Vagina (tissue), 2 donors: ENCODE results near the gene SLC12A9. TPM values are rescaled to one million over a fixed set of nuclear protein-coding genes. Genes with fewer than 3 reads are reported as not detected.

Experiments
- DNase-seq, 2 donors: peaks; one replicate each; pipeline ENCODE4 v3.0.0-alpha.2; 2017; ENCODE audit errors: extremely low spot score in 2 of 2
- H3K27ac ChIP-seq: fragments of 200-600 bp; sonication (generic); one replicate; pipeline ENCODE4 v1.5.1; 2019
- H3K27me3 ChIP-seq: fragments of 200-600 bp; sonication (generic); one replicate; pipeline ENCODE4 v1.5.1; 2019
- H3K36me3 ChIP-seq, 2 donors: fragments of 200-600 bp; sonication (generic); one replicate each; pipeline ENCODE4 v1.5.1; 2017 to 2019
- H3K4me1 ChIP-seq: fragments of 200-600 bp; sonication (generic); one replicate; pipeline ENCODE4 v1.5.1; 2019
- H3K4me3 ChIP-seq, 2 donors: fragments of 200-600 bp; sonication (generic); 1 replicate in 1 of 2; 2 replicates in 1 of 2; pipeline ENCODE4 v1.5.1; 2016 to 2019
- H3K9me3 ChIP-seq: fragments of 200-600 bp; sonication (generic); one replicate; pipeline ENCODE4 v1.5.1; 2019
- POLR2A ChIP-seq, 2 donors: fragments of 450-650 bp; IDR thresholded peaks; one replicate each; pipeline ENCODE4 v1.6.1; 2017; ENCODE audit warnings: antibody characterized with exemption in 2 of 2, mild to moderate bottlenecking in 2 of 2, moderate library complexity in 2 of 2
- POLR2AphosphoS5 ChIP-seq, 2 donors: sonication (generic); formaldehyde crosslinking; IDR thresholded peaks; one replicate each; pipeline ENCODE4 v1.9.0; 2017; ENCODE audit warnings: antibody characterized with exemption in 2 of 2, mild to moderate bottlenecking in 2 of 2, low read depth in 1 of 2; ENCODE audit not compliant: insufficient read depth in 1 of 2
- intact Hi-C: fragments of 100-400 bp; cut with DNase I; formaldehyde crosslinking; loops from one replicate; pipeline ENCODE4 v1.15.1; 2023
- total RNA-seq: library from RNA; depleted of rRNA; stranded (reverse); fragments of >200 nt; gene quantifications from one replicate; pipeline ENCODE4 v1.2.3, GENCODE V29; 2016
- TF ChIP-seq, protein P1 (sequence below), 3 experiments: fragments of 450-650 bp in 2 of 3; fragments of 200-600 bp in 1 of 3; sonication (generic) in 1 of 3; IDR thresholded peaks; one replicate each; pipeline ENCODE4 v1.5.1; 2017 to 2019; ENCODE audit warnings: antibody characterized with exemption in 3 of 3, mild to moderate bottlenecking in 2 of 3, moderate library complexity in 2 of 3

SLC12A9 gene
- total RNA-seq, 1 donor from 2014 or later: 15.7 TPM

DNA sequence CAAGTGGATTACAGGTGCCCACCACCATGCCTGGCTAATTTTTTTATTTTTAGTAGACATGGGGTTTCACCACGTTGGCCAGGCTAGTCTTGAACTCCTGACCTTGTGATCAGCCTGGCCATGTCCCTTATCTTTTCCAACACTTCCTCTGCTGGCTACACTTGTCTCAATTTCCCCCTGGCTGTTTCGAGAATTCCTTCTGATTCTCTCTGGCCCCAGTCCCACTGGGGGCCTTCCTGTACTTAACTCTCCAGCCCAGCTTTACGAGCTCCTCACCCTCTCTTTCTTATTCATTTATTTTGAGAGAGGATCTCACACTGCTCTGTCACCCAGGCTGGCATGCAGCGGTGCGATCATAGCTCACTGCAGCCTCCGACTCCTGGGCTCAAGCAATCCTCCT, 33.7 kb upstream of the SLC12A9 start:
- no peak overlapping the region for H3K4me3 ChIP-seq
- peaks cover 5 to 90% of the 10 kb centered on the region in 2 donors for H3K36me3 ChIP-seq
- no peaks in the 10 kb centered on the region for H3K27me3 ChIP-seq
- intact Hi-C loops: no loop called here
- no peak for DNase-seq
- no peak for TF ChIP-seq POLR2AphosphoS5 (IDR thresholded peaks at IDR 0.05; ENCODE audit: insufficient read depth in 1 of 2, low read depth in 1 of 2)
- H3K4me1 ChIP-seq: peaks cover 9% of the 10 kb centered on the region
- H3K27ac ChIP-seq: no peak overlapping the region
- H3K9me3 ChIP-seq: no peaks in the 10 kb centered on the region

DNA sequence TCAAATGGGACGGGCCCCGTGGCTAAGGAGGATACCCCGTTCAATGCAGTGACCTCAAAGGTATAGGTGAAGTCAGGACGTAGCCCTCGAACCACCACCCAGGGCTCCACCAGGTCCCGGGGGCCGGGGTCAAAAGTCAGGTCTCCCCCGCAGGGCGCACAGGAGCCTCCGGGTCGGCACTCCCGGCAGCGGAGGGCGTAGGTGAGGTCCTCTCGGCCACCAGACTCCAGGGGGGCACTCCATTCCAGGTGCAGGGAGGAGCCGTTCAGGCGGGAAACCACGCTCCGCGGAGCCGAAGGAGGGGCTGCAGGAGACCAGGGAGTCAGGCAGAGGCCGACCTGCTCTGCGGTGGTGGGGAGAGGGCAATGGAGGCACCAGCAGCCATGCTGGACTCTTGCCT, 32.9 kb upstream of the SLC12A9 start:
- intact Hi-C loops: no loop called here

DNA sequence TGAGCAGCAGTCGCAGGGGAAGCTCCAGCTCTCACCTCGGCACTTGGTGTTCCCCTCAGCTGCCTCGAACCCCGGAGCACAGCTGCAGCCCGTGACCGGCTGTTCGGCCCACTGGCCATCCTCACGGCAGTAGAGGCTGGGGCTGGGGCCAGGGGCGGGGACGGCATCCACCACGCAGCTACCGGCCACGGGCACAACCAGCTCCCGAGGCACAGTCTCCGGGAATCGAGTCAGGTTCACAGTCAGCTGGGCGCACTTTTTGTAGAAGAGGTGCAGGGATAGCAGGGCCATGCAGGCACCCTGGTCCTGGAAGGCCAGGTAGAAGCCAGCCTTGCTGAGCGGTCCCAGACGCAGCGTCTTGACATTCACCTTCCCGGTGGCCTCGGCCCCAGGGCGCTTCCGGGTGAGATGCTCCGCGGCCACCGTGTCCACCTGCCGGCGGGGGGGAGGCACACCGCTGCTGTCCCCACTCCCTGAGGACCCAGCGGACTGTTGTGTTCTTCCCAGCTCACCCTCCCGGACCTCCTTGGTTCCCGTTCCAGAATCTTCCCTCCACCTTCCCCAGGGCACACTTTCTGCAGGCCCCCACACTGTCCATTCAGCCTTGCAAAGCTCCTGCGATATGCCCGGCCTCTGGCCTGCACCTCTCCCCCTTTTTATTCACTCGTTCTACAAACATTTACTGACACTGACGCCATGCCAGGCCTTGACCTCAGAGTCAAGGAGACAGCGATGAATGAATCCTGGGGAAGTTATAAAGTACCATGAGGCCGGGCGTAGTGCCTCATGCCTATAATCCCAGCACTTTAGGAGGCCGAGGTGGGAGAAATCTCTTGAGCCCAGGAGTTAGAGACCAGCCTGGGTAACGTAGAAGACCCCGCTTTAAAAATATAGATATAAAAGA, 30.0 kb upstream of the SLC12A9 start:
- Histone ChIP-seq H3K36me3 (peaks cover 5 to 62% of the 10 kb centered on the region in 2 donors), H3K27ac (no peak overlapping the region), H3K4me3 (no peak overlapping the region), H3K4me1 (peaks cover 34% of the 10 kb centered on the region), H3K27me3 (no peaks in the 10 kb centered on the region), H3K9me3 (no peaks in the 10 kb centered on the region)
- TF ChIP-seq POLR2AphosphoS5 (IDR thresholded peaks at IDR 0.05; ENCODE audit: insufficient read depth in 1 of 2, low read depth in 1 of 2): no peak
- TF ChIP-seq, protein P1, sequence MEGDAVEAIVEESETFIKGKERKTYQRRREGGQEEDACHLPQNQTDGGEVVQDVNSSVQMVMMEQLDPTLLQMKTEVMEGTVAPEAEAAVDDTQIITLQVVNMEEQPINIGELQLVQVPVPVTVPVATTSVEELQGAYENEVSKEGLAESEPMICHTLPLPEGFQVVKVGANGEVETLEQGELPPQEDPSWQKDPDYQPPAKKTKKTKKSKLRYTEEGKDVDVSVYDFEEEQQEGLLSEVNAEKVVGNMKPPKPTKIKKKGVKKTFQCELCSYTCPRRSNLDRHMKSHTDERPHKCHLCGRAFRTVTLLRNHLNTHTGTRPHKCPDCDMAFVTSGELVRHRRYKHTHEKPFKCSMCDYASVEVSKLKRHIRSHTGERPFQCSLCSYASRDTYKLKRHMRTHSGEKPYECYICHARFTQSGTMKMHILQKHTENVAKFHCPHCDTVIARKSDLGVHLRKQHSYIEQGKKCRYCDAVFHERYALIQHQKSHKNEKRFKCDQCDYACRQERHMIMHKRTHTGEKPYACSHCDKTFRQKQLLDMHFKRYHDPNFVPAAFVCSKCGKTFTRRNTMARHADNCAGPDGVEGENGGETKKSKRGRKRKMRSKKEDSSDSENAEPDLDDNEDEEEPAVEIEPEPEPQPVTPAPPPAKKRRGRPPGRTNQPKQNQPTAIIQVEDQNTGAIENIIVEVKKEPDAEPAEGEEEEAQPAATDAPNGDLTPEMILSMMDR (IDR thresholded peaks at IDR 0.05): no peak
- no peak for TF ChIP-seq POLR2A (IDR thresholded peaks at IDR 0.05)
- intact Hi-C loops: no loop called here
- no peak for DNase-seq

More for the DNA sequence above, 32.9 kb upstream of the SLC12A9 start:
- Histone ChIP-seq H3K4me1 (peaks cover 16% of the 10 kb centered on the region), H3K4me3 (no peak overlapping the region), H3K27ac (no peak overlapping the region), H3K27me3 (no peaks in the 10 kb centered on the region), H3K36me3 (peaks cover 5 to 87% of the 10 kb centered on the region in 2 donors), H3K9me3 (no peaks in the 10 kb centered on the region)
- TF ChIP-seq, protein P1 (IDR thresholded peaks at IDR 0.05): no peak
- TF ChIP-seq POLR2A (IDR thresholded peaks at IDR 0.05): no peak
- TF ChIP-seq POLR2AphosphoS5 (IDR thresholded peaks at IDR 0.05; ENCODE audit: insufficient read depth in 1 of 2, low read depth in 1 of 2): no peak
- DNase-seq: no peak

DNA sequence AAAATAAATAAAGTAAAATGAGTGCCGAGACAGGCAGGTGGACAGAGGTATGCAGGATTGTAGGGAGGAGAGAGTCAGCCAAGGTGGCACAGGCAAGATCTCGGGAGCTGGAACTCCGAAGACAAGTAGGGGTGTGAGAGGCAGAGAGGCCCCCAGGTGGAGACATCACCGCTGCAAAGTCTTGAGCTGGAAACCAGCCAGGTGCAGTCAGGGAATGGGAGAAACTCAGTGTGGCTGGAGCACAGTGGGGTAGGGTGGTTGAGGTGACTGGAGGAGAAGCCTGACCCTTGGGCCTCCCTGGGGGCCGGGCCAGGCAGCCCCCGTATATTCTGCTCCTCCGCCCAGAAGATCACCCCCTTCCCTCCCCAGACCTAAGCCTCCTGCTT, 29.4 kb upstream of the SLC12A9 start:
- no peak overlapping the region for H3K27ac ChIP-seq
- DNase-seq: no peak
- H3K9me3 ChIP-seq: no peaks in the 10 kb centered on the region
- H3K4me3 ChIP-seq: no peak overlapping the region
- no peaks in the 10 kb centered on the region for H3K27me3 ChIP-seq
- H3K36me3 ChIP-seq: peaks cover 5 to 59% of the 10 kb centered on the region in 2 donors
- intact Hi-C loops: no loop called here
- TF ChIP-seq POLR2A (IDR thresholded peaks at IDR 0.05) (no peak), POLR2AphosphoS5 (IDR thresholded peaks at IDR 0.05; ENCODE audit: insufficient read depth in 1 of 2, low read depth in 1 of 2) (no peak)
- TF ChIP-seq, protein P1 (IDR thresholded peaks at IDR 0.05): no peak
- peaks cover 34% of the 10 kb centered on the region for H3K4me1 ChIP-seq

DNA sequence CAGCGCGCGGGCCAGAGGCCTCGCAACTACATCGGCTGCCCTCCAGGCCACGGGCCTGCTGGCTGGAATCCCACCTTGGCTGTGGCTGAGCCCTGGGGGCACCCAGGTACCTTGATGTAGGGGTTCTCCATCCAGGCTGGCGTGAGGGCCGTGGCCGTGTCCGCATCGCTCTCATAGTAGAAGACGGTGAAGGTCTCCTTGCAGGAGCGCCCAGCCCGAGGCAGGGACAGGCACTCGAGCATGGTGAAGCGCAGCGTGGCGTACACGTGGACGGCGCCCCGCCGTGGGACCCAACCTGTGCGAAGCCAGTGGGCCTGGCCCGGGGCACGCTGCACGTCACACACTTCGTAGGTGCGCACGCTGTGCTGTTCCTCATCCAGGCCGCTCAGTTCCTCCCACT, 29.0 kb upstream of the SLC12A9 start:
- no peak for TF ChIP-seq POLR2AphosphoS5 (IDR thresholded peaks at IDR 0.05; ENCODE audit: insufficient read depth in 1 of 2, low read depth in 1 of 2)
- TF ChIP-seq, protein P1 (IDR thresholded peaks at IDR 0.05): no peak
- no peak for TF ChIP-seq POLR2A (IDR thresholded peaks at IDR 0.05)
- no peaks in the 10 kb centered on the region for H3K27me3 ChIP-seq
- DNase-seq: no peak
- H3K4me1 ChIP-seq: peaks cover 36% of the 10 kb centered on the region
- no peak overlapping the region for H3K4me3 ChIP-seq
- no peaks in the 10 kb centered on the region for H3K9me3 ChIP-seq
- H3K36me3 ChIP-seq: peaks cover 5 to 55% of the 10 kb centered on the region in 2 donors
- intact Hi-C loops: no loop called here
- H3K27ac ChIP-seq: no peak overlapping the region
